Thyroid gland (tissue), 4 donors: ENCODE data around the gene METAP2.

ENCODE experiments used
- POLR2A ChIP-seq, 2 donors: fragments of 450-650 bp; IDR thresholded peaks; one replicate each; pipeline ENCODE4 v1.6.1; 2017; ENCODE audit warnings: antibody characterized with exemption in 2 of 2, mild to moderate bottlenecking in 2 of 2, moderate library complexity in 1 of 2
- TF ChIP-seq, protein P1 (sequence below), 6 experiments: fragments of 200-600 bp in 3 of 6; fragments of 450-650 bp in 3 of 6; sonication (generic) in 3 of 6; IDR thresholded peaks; one replicate each; pipeline ENCODE4 v1.5.1; 2016 to 2019; ENCODE audit warnings: antibody characterized with exemption in 6 of 6, mild to moderate bottlenecking in 2 of 6, inconsistent platforms in 1 of 6, moderate library complexity in 1 of 6

- TF ChIP-seq, protein P1, sequence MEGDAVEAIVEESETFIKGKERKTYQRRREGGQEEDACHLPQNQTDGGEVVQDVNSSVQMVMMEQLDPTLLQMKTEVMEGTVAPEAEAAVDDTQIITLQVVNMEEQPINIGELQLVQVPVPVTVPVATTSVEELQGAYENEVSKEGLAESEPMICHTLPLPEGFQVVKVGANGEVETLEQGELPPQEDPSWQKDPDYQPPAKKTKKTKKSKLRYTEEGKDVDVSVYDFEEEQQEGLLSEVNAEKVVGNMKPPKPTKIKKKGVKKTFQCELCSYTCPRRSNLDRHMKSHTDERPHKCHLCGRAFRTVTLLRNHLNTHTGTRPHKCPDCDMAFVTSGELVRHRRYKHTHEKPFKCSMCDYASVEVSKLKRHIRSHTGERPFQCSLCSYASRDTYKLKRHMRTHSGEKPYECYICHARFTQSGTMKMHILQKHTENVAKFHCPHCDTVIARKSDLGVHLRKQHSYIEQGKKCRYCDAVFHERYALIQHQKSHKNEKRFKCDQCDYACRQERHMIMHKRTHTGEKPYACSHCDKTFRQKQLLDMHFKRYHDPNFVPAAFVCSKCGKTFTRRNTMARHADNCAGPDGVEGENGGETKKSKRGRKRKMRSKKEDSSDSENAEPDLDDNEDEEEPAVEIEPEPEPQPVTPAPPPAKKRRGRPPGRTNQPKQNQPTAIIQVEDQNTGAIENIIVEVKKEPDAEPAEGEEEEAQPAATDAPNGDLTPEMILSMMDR (IDR thresholded peaks at IDR 0.05), result no peak
- TF ChIP-seq POLR2A (IDR thresholded peaks at IDR 0.05), result no peak
Measured at GRCh38 chr12:95545303-95545702, 71.4 kb downstream of the METAP2 start.
